Skeletal muscle tissue (tissue), 4 donors: ENCODE results near the gene BCL11A. TPM values are rescaled to one million over a fixed set of nuclear protein-coding genes. Genes with fewer than 3 reads are reported as not detected.

Experiments used
- H3K27ac ChIP-seq: one replicate; pipeline ENCODE4 v1.7.0; 2013; ENCODE audit warnings: mild to moderate bottlenecking, low read depth, low read length, inconsistent platforms
- H3K27me3 ChIP-seq, 3 donors: one replicate each; pipeline ENCODE4 v1.7.0; 2013; ENCODE audit warnings: low read length in 3 of 3; ENCODE audit not compliant: control insufficient read depth in 3 of 3, insufficient read depth in 3 of 3
- H3K36me3 ChIP-seq, 3 donors: one replicate each; pipeline ENCODE4 v1.7.0; 2013; ENCODE audit warnings: low read length in 3 of 3; ENCODE audit not compliant: control insufficient read depth in 3 of 3, insufficient read depth in 3 of 3
- H3K4me1 ChIP-seq, 3 donors: one replicate each; pipeline ENCODE4 v1.7.0; 2013; ENCODE audit warnings: low read length in 3 of 3, mild to moderate bottlenecking in 3 of 3; ENCODE audit not compliant: control insufficient read depth in 3 of 3, insufficient read depth in 3 of 3
- H3K4me3 ChIP-seq, 3 donors: one replicate each; pipeline ENCODE4 v1.7.0; 2013; ENCODE audit warnings: low read length in 3 of 3
- H3K9ac ChIP-seq, 3 donors: one replicate each; pipeline ENCODE4 v1.7.0; 2013; ENCODE audit warnings: low read length in 3 of 3, mild to moderate bottlenecking in 3 of 3, moderate library complexity in 2 of 3, low read depth in 1 of 3
- H3K9me3 ChIP-seq, 3 donors: one replicate each; pipeline ENCODE4 v1.7.0; 2013; ENCODE audit warnings: low read length in 3 of 3; ENCODE audit not compliant: control insufficient read depth in 3 of 3
- total RNA-seq: library from RNA; depleted of rRNA; stranded (reverse); fragments of >200 nt; gene quantifications from one replicate; pipeline ENCODE4 v1.2.3, GENCODE V29; 2014
- donor health status: Osteomylitis.

Gene BCL11A
- total RNA-seq, 1 donor from 2014 or later: 4.2 TPM

DNA sequence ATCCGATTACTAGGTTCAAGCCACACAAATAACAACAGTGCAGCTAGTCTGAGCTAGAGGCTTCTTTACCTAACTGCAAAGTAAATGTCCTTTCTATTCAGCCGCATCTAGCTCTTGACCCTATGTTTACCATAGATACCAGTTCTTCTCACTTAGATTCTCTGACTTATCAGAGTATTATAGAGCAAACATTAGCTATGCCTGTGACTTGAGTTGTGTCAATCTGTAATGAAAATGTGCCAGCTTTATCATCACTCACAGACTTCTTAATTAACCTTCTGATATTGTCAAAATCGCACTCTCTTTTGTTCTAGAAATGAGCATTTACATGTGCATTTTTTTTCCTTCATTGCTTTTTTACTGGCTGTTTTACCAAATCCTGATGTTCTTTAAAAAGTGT is 79.9 kb downstream of the BCL11A start:
- Histone ChIP-seq H3K27me3 (no peaks in the 10 kb centered on the region), H3K9ac (no peak overlapping the region), H3K36me3 (no peaks in the 10 kb centered on the region), H3K4me3 (no peak overlapping the region), H3K4me1 (no peaks in the 10 kb centered on the region), H3K9me3 (no peaks in the 10 kb centered on the region), H3K27ac (no peak overlapping the region)

DNA sequence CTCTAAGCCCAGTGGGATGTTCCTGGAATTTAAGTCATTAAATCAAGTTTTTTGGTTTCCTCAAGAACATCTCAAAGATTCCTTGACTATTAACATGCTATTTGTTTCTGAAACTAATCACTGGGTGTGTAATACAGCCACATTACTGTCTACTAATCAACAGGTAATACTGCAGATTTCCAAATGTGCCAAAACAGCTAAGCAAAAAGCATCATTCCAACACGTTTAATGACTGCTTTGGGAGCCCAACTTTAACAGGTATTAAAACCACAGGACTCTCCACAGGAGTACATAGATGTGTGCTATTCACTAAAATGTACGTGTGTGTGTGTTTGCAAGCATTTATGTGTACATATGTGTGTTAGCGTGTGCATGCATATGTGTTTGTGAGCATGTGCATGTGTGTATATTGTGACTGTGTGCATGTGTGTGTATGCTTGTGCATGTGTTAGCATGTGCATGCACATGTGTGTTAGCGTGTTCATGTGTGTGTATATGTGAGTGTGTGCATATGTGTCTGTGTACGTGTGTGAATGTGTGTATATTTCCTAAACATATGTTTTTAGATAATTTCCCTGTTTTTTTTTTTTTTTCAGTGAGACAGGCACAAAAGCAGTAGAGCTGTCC is 80.7 kb downstream of the BCL11A start:
- H3K27ac ChIP-seq: no peak overlapping the region

DNA sequence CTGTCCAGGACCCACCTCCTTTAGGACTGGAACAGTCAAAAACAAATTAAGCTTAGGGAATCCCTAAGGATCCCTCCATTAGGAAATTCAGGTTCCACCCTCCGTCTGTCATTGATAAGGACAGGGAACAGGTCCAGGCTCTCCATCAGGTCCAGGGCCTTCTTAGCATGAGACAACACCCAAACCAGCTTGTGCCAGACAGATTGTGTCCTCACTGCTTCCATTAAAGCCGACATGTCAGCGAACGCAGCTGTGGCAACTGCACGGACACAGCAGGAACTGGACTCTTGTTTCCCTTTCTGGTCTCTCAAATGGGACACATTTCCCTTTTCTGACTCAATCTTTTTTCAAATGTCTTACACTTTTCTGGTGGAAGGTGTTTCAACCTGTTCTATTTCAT is 81.4 kb downstream of the BCL11A start:
- H3K27me3 ChIP-seq: no peaks in the 10 kb centered on the region
- no peaks in the 10 kb centered on the region for H3K36me3 ChIP-seq
- H3K9ac ChIP-seq: no peak overlapping the region
- H3K27ac ChIP-seq: no peak overlapping the region
- H3K4me3 ChIP-seq: no peak overlapping the region
- H3K9me3 ChIP-seq: no peaks in the 10 kb centered on the region
- no peaks in the 10 kb centered on the region for H3K4me1 ChIP-seq

More for the DNA sequence above, 80.7 kb downstream of the BCL11A start:
- no peaks in the 10 kb centered on the region for H3K4me1 ChIP-seq
- no peaks in the 10 kb centered on the region for H3K27me3 ChIP-seq
- H3K9ac ChIP-seq: no peak overlapping the region
- no peaks in the 10 kb centered on the region for H3K9me3 ChIP-seq
- no peaks in the 10 kb centered on the region for H3K36me3 ChIP-seq
- no peak overlapping the region for H3K4me3 ChIP-seq

DNA sequence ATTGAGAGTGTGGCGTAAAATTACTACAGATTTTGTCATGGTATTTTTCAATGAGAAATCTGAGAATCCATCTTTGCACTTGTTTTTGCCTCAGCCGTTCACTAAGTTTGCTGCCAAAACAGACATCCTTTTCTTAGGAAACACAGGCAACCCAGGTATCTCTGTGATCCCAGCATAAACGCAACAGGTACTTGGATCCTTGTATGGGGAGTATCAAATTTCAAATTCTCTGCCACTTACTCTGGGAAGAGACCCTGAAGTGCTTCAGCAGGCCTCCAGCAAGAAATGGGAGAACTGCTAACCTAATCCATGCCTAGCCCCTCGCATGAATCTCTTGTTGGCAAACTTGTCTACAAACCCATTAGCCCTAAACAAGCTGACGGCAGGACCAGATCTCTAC is 83.1 kb downstream of the BCL11A start:
- Histone ChIP-seq H3K4me1 (no peaks in the 10 kb centered on the region), H3K27ac (no peak overlapping the region)

DNA sequence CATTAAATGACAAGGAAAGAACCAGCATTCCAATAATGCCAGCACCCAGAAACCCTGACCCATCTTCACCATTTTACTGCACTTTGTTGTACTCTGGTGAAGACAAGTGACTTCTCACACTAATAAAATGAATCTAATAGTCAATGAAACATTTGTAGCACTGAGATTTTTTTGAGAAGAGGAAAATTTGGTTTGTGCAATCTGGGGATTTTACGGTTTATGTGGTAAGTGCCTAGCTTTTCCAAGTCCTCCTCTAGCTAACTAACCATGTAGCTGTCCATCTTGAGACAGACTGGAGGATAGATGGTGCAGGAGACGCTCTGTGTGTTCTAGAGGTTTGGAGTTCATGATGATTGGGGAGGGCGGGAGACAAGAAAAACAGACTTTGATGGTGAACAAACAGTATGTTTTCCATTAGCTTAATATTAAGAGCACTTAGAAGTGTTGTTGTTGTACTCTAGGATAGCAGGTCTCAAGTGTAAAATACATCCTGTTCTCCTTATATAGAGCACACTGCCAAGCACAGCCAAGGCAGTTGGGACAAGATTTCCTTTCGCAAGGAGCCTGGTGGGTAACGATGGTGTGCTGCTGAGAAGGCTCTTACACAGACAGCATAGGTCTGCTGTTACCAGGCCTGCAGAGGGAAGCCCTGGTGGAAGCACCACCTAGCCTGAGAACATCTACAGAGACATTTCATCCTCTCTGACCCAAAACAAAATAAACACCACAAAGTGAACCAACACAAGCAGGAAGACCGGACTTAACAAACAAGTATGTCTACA is 83.7 kb downstream of the BCL11A start:
- Histone ChIP-seq H3K9me3 (no peaks in the 10 kb centered on the region), H3K4me3 (no peak overlapping the region), H3K4me1 (no peaks in the 10 kb centered on the region), H3K36me3 (no peaks in the 10 kb centered on the region), H3K27me3 (no peaks in the 10 kb centered on the region), H3K9ac (no peak overlapping the region), H3K27ac (no peak overlapping the region)

More for the DNA sequence above, 83.1 kb downstream of the BCL11A start:
- no peaks in the 10 kb centered on the region for H3K27me3 ChIP-seq
- H3K9me3 ChIP-seq: no peaks in the 10 kb centered on the region
- no peaks in the 10 kb centered on the region for H3K36me3 ChIP-seq
- no peak overlapping the region for H3K9ac ChIP-seq
- H3K4me3 ChIP-seq: no peak overlapping the region

DNA sequence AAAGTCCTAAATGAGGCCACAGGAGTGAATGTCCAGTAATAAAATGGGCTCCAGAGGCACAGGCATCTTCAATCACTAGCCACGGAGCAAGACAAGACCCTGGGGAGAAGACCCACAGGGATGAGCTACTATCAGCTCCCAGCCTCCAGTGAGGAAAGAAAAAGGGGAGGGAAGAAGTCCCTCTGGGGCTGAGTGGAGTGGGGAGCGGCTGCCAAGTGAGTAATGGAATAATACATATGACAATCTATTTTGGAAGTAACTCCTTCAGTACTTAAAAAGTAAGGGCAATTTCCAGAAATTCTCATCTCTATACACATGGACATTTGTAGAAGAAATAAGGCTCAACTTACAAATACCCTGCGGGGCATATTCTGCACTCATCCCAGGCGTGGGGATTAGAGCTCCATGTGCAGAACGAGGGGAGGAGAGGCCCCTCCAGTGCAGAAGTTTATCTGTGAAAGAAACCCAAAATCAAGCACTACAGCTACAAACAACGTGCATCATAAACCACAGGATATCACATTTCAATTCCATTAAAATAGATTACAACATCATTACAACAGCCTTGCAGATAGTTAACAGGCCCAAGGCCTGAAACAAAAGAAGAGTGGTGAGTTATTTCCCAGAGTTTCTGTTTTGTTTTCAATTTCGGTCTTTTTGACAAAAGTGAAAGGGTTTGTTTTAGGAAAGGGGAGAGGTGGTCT is 84.9 kb downstream of the BCL11A start:
- no peak overlapping the region for H3K9ac ChIP-seq
- no peaks in the 10 kb centered on the region for H3K9me3 ChIP-seq
- H3K36me3 ChIP-seq: no peaks in the 10 kb centered on the region
- H3K27me3 ChIP-seq: no peaks in the 10 kb centered on the region
- H3K27ac ChIP-seq: no peak overlapping the region
- H3K4me3 ChIP-seq: no peak overlapping the region
- H3K4me1 ChIP-seq: no peaks in the 10 kb centered on the region

DNA sequence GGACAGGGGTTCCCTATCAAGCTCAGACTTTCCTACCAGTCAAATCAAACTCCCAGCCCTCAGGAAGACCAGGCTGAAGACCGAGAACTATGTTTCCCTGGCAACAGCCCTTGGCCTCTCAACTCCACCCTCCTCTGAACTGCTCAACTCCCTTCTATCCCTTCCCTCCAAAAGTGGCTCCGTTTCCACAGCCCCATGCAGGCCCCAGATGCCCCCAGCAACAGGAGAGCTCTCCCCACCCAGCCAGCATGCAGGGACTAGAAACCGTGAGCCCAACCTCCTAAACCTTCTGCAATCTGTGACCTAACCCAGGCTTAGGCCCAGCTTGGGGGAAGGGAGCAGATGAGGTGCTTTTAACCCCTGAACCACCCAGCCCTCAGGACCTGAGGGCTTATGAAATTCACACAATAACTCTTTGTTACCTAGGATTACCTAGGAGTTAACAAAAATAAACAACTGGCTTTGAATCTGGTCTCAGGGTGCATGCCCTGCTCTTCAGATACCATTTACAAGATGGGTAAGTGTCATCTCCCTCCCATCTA is 87.2 kb downstream of the BCL11A start:
- no peak overlapping the region for H3K27ac ChIP-seq
- H3K36me3 ChIP-seq: no peaks in the 10 kb centered on the region
- H3K9ac ChIP-seq: no peak overlapping the region
- H3K4me3 ChIP-seq: no peak overlapping the region
- H3K27me3 ChIP-seq: no peaks in the 10 kb centered on the region
- H3K4me1 ChIP-seq: no peaks in the 10 kb centered on the region
- no peaks in the 10 kb centered on the region for H3K9me3 ChIP-seq

DNA sequence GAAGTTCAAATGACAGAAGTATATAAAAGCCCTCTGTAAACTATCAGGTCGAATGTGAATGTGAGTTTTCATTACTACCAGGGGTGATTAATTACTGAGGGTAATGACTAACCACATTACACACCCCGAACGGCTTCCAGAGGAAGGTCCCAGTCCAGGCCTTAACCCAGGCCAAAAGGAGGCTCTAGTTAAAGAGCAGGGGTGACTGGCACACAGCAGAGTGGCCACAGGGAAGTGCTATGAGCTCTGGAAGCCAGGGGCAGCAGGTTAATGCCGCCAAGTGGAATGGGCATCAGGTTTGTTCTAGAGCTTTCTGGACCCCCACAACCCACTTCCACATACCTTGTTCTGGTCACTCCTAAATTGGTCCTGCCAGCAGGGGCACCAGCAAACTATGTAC is 87.7 kb downstream of the BCL11A start:
- H3K4me1 ChIP-seq: no peaks in the 10 kb centered on the region
- H3K27ac ChIP-seq: no peak overlapping the region

DNA sequence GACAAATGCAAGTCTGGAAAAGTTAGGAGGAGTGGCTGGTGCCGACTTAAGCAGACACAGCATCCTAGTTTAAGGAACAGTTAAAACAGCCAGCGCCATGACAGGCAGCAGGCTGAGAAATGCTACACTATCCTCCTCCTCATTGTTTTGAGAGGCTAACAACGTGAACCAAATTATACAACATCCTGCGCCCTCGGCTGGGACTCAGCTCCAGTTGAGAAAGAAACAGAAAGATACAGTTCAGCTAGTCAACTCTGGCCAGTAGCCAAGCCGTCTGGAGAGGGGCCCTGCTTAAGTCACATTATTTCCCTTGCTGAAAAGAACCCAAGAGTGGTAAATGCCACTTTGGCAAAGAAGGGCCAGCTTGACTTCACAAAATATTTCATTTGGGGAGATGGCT is 90.2 kb downstream of the BCL11A start:
- Histone ChIP-seq H3K4me1 (no peaks in the 10 kb centered on the region), H3K9ac (no peak overlapping the region), H3K27me3 (peaks cover 0 to 2% (median 0%) of the 10 kb centered on the region in 3 donors), H3K36me3 (no peaks in the 10 kb centered on the region), H3K4me3 (no peak overlapping the region), H3K9me3 (no peaks in the 10 kb centered on the region), H3K27ac (no peak overlapping the region)

More for the DNA sequence above, 87.7 kb downstream of the BCL11A start:
- Histone ChIP-seq H3K9me3 (no peaks in the 10 kb centered on the region), H3K36me3 (no peaks in the 10 kb centered on the region), H3K4me3 (no peak overlapping the region), H3K27me3 (no peaks in the 10 kb centered on the region), H3K9ac (no peak overlapping the region)
